Liver (tissue), 9 donors: ENCODE data around the gene TAF5L. TPM values are rescaled to one million over a fixed set of nuclear protein-coding genes. Genes with fewer than 3 reads are reported as not detected.

Experiments used
- DNase-seq: peaks from one replicate; pipeline ENCODE4 v3.0.0-alpha.2; 2017; ENCODE audit warnings: low spot score
- H3K27ac ChIP-seq, 2 donors: one replicate each; pipeline ENCODE4 v1.7.0; 2013; ENCODE audit warnings: inconsistent platforms in 2 of 2, low read length in 2 of 2, control low read depth in 1 of 2, low read depth in 1 of 2, mild to moderate bottlenecking in 1 of 2
- H3K27me3 ChIP-seq, 4 donors: one replicate each; pipeline versions ENCODE4 v1.6.1 to v1.7.0; 2013; ENCODE audit warnings: low read length in 3 of 4, inconsistent platforms in 1 of 4, mild to moderate bottlenecking in 1 of 4, moderate library complexity in 1 of 4; ENCODE audit not compliant: control insufficient read depth in 4 of 4, insufficient read depth in 4 of 4
- H3K36me3 ChIP-seq, 4 donors: one replicate each; pipeline versions ENCODE4 v1.6.1 to v1.7.0; 2013; ENCODE audit warnings: low read length in 3 of 4, mild to moderate bottlenecking in 3 of 4, low read depth in 1 of 4, moderate library complexity in 1 of 4; ENCODE audit not compliant: control insufficient read depth in 4 of 4, insufficient read depth in 3 of 4
- H3K4me1 ChIP-seq, 4 donors: one replicate each; pipeline versions ENCODE4 v1.6.1 to v1.7.0; 2013; ENCODE audit warnings: low read length in 3 of 4, mild to moderate bottlenecking in 3 of 4, moderate library complexity in 1 of 4; ENCODE audit not compliant: control insufficient read depth in 4 of 4, insufficient read depth in 4 of 4
- H3K4me3 ChIP-seq, 3 donors: one replicate each; pipeline versions ENCODE4 v1.6.1 to v1.7.0; 2013; ENCODE audit warnings: low read length in 3 of 3, control low read depth in 1 of 3, low read depth in 1 of 3, mild to moderate bottlenecking in 1 of 3
- H3K9ac ChIP-seq, 2 donors: one replicate each; pipeline ENCODE4 v1.7.0; 2013; ENCODE audit warnings: low read length in 2 of 2, mild to moderate bottlenecking in 2 of 2, moderate library complexity in 2 of 2, control low read depth in 1 of 2, low read depth in 1 of 2
- H3K9me3 ChIP-seq, 4 donors: one replicate each; pipeline versions ENCODE4 v1.6.1 to v1.7.0; 2013; ENCODE audit warnings: low read length in 3 of 4; ENCODE audit not compliant: control insufficient read depth in 4 of 4
- EGR1 ChIP-seq, 2 donors: IDR thresholded peaks; 2 replicates each; pipeline ENCODE4 v1.6.1; 2016 to 2018; ENCODE audit warnings: antibody characterized with exemption in 2 of 2, low read depth in 2 of 2
- FOXA1 ChIP-seq: IDR thresholded peaks from 2 replicates; pipeline ENCODE4 v1.6.1; 2016; ENCODE audit warnings: antibody characterized with exemption
- FOXA2 ChIP-seq: IDR thresholded peaks from 2 replicates; pipeline ENCODE4 v1.6.1; 2016; ENCODE audit warnings: antibody characterized with exemption
- GABPA ChIP-seq, 2 donors: IDR thresholded peaks in 1 of 2; conservative IDR thresholded peaks in 1 of 2; 2 replicates each; pipeline ENCODE4 v1.6.1; 2016; ENCODE audit warnings: antibody characterized with exemption in 2 of 2, mild to moderate bottlenecking in 1 of 2, moderate library complexity in 1 of 2
- HNF4A ChIP-seq, 2 donors: conservative IDR thresholded peaks; 2 replicates each; pipeline ENCODE4 v1.6.1; 2016; ENCODE audit warnings: antibody characterized with exemption in 2 of 2, mild to moderate bottlenecking in 2 of 2
- HNF4G ChIP-seq: IDR thresholded peaks from 2 replicates; pipeline ENCODE4 v1.6.1; 2016; ENCODE audit warnings: antibody characterized with exemption
- JUND ChIP-seq, 2 donors: IDR thresholded peaks; 2 replicates each; pipeline ENCODE4 v1.6.1; 2016; ENCODE audit warnings: antibody characterized with exemption in 2 of 2
- NR2F2 ChIP-seq: IDR thresholded peaks from 2 replicates; pipeline ENCODE4 v1.6.1; 2016; ENCODE audit warnings: antibody characterized with exemption
- RAD21 ChIP-seq, 2 donors: IDR thresholded peaks; 2 replicates each; pipeline ENCODE4 v1.6.1; 2016; ENCODE audit warnings: antibody characterized with exemption in 2 of 2, mild to moderate bottlenecking in 2 of 2
- RXRA ChIP-seq, 2 donors: IDR thresholded peaks; 2 replicates each; pipeline ENCODE4 v1.6.1; 2017 to 2018; ENCODE audit warnings: antibody characterized with exemption in 2 of 2, mild to moderate bottlenecking in 1 of 2
- SP1 ChIP-seq: IDR thresholded peaks from 2 replicates; pipeline ENCODE4 v1.6.1; 2018; ENCODE audit warnings: antibody characterized with exemption, mild to moderate bottlenecking
- TAF1 ChIP-seq: conservative IDR thresholded peaks from 2 replicates; pipeline ENCODE4 v1.6.1; 2016; ENCODE audit warnings: antibody characterized with exemption, mild to moderate bottlenecking
- YY1 ChIP-seq: IDR thresholded peaks from 2 replicates; pipeline ENCODE4 v1.6.1; 2016; ENCODE audit warnings: antibody characterized with exemption, mild to moderate bottlenecking
- ZBTB33 ChIP-seq: IDR thresholded peaks from 2 replicates; pipeline ENCODE4 v1.6.1; 2016; ENCODE audit warnings: antibody characterized with exemption
- WGBS: extraction: QIAGEN DNeasy Blood & Tissue Kit; methylation state at CpG from one replicate; pipeline ENCODE4 v1.1.7; 2013; 5-methylcytosine and 5-hydroxymethylcytosine counted together
- polyA plus RNA-seq, 2 donors: library from polyadenylated mRNA; stranded (reverse) in 1 of 2; unstranded in 1 of 2; fragments of 200-250 nt in 1 of 2; fragments of >200 nt in 1 of 2; fragmentation: Nextera tagmentation in 1 of 2; extraction: Ambion mirVana in 1 of 2; gene quantifications; one replicate each; pipeline versions ENCODE4 v1.2.1 to v1.2.3, GENCODE V29; 2013 to 2015
- total RNA-seq, 2 donors: library from RNA; depleted of rRNA; stranded (reverse); fragments of >200 nt; gene quantifications; one replicate each; pipeline ENCODE4 v1.2.3, GENCODE V29; 2014
- TF ChIP-seq, protein P1 (sequence below): IDR thresholded peaks from 2 replicates; pipeline ENCODE4 v1.6.1; 2016; ENCODE audit warnings: antibody characterized with exemption
- TF ChIP-seq, protein P2 (sequence below): IDR thresholded peaks from 2 replicates; pipeline ENCODE4 v1.6.1; 2016; ENCODE audit warnings: antibody characterized with exemption
- TF ChIP-seq, protein P3 (sequence below): fragments of 150-350 bp; IDR thresholded peaks from 2 replicates; pipeline ENCODE4 v1.5.1; 2017; ENCODE audit warnings: improper control_type of control experiment, low read depth, low read length; ENCODE audit not compliant: missing input control
- TF ChIP-seq, protein P4 (sequence below): IDR thresholded peaks from 2 replicates; pipeline ENCODE4 v1.6.1; 2016; ENCODE audit warnings: antibody characterized with exemption, mild to moderate bottlenecking
- donor health status: healthy.
- donor health status: healthy.
- donor health status: healthy.
- donor health status: healthy.
- donor health status: healthy.

The TAF5L gene
- total and polyA plus RNA-seq, 4 donors: 1.8 to 16.2 (median 10.4) TPM

DNA sequence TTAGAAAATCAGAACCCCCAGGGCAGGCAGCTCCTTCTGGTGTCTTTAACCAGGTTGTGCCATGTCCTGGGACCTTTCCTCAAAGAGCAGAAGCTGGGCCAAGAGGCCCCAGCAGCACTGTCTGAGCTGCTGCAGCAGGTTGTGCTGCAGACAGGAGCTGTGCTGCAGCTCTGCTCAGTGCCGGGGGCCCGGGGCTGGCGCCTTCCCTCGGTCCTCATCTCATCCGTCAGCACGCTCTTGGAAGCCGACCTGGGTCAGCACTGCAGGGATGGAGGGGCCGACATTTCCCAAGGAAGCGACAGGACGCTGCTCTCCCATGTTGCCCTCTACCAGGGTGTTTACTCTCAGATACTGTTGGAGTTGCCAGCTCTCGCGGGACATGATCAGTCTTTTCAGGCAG is 11.8 kb upstream of the TAF5L start:
- 96% methylated on average over 12 of the region's 12 CpGs for WGBS
- no peak overlapping the region for H3K27ac ChIP-seq
- no peak for DNase-seq
- no peak overlapping the region for H3K4me3 ChIP-seq
- H3K9me3 ChIP-seq: no peaks in the 10 kb centered on the region
- TF ChIP-seq EGR1 (IDR thresholded peaks at IDR 0.05; ENCODE audit: low read depth in 2 of 2) (no peak), JUND (IDR thresholded peaks at IDR 0.05) (no peak)
- no peaks in the 10 kb centered on the region for H3K27me3 ChIP-seq
- peaks cover 8 to 35% (median 23%) of the 10 kb centered on the region in 4 donors for H3K36me3 ChIP-seq
- no peaks in the 10 kb centered on the region for H3K4me1 ChIP-seq
- no peak overlapping the region for H3K9ac ChIP-seq

GRCh38 chr1:229636042-229636441 is 10.1 kb upstream of the TAF5L start:
- Histone ChIP-seq H3K36me3 (peaks cover 6 to 35% (median 23%) of the 10 kb centered on the region in 4 donors), H3K9me3 (no peaks in the 10 kb centered on the region), H3K4me3 (no peak overlapping the region), H3K27me3 (no peaks in the 10 kb centered on the region), H3K4me1 (no peaks in the 10 kb centered on the region), H3K9ac (no peak overlapping the region), H3K27ac (no peak overlapping the region)
- WGBS: 96% methylated on average over 9 of the region's 9 CpGs
- no peak for TF ChIP-seq YY1
- no peak for TF ChIP-seq TAF1
- TF ChIP-seq RXRA (IDR thresholded peaks at IDR 0.05): no peak
- TF ChIP-seq, protein P1, sequence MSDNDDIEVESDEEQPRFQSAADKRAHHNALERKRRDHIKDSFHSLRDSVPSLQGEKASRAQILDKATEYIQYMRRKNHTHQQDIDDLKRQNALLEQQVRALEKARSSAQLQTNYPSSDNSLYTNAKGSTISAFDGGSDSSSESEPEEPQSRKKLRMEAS: no peak
- TF ChIP-seq FOXA1: no peak
- no peak for TF ChIP-seq JUND (IDR thresholded peaks at IDR 0.05)
- TF ChIP-seq RAD21 (IDR thresholded peaks at IDR 0.05): no peak
- TF ChIP-seq HNF4A (conservative IDR thresholded peaks at IDR 0.05): no peak
- TF ChIP-seq HNF4G: no peak
- no peak for TF ChIP-seq NR2F2
- no peak for TF ChIP-seq GABPA (IDR thresholded peaks at IDR 0.05 in 1 of 2, conservative IDR thresholded peaks at IDR 0.05 in 1 of 2)
- no peak for TF ChIP-seq EGR1 (IDR thresholded peaks at IDR 0.05; ENCODE audit: low read depth in 2 of 2)
- TF ChIP-seq, protein P2, sequence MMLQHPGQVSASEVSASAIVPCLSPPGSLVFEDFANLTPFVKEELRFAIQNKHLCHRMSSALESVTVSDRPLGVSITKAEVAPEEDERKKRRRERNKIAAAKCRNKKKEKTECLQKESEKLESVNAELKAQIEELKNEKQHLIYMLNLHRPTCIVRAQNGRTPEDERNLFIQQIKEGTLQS: no peak
- no peak for TF ChIP-seq ZBTB33
- TF ChIP-seq, protein P3, sequence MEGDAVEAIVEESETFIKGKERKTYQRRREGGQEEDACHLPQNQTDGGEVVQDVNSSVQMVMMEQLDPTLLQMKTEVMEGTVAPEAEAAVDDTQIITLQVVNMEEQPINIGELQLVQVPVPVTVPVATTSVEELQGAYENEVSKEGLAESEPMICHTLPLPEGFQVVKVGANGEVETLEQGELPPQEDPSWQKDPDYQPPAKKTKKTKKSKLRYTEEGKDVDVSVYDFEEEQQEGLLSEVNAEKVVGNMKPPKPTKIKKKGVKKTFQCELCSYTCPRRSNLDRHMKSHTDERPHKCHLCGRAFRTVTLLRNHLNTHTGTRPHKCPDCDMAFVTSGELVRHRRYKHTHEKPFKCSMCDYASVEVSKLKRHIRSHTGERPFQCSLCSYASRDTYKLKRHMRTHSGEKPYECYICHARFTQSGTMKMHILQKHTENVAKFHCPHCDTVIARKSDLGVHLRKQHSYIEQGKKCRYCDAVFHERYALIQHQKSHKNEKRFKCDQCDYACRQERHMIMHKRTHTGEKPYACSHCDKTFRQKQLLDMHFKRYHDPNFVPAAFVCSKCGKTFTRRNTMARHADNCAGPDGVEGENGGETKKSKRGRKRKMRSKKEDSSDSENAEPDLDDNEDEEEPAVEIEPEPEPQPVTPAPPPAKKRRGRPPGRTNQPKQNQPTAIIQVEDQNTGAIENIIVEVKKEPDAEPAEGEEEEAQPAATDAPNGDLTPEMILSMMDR: no peak
- TF ChIP-seq SP1: no peak
- no peak for TF ChIP-seq FOXA2
- TF ChIP-seq, protein P4, sequence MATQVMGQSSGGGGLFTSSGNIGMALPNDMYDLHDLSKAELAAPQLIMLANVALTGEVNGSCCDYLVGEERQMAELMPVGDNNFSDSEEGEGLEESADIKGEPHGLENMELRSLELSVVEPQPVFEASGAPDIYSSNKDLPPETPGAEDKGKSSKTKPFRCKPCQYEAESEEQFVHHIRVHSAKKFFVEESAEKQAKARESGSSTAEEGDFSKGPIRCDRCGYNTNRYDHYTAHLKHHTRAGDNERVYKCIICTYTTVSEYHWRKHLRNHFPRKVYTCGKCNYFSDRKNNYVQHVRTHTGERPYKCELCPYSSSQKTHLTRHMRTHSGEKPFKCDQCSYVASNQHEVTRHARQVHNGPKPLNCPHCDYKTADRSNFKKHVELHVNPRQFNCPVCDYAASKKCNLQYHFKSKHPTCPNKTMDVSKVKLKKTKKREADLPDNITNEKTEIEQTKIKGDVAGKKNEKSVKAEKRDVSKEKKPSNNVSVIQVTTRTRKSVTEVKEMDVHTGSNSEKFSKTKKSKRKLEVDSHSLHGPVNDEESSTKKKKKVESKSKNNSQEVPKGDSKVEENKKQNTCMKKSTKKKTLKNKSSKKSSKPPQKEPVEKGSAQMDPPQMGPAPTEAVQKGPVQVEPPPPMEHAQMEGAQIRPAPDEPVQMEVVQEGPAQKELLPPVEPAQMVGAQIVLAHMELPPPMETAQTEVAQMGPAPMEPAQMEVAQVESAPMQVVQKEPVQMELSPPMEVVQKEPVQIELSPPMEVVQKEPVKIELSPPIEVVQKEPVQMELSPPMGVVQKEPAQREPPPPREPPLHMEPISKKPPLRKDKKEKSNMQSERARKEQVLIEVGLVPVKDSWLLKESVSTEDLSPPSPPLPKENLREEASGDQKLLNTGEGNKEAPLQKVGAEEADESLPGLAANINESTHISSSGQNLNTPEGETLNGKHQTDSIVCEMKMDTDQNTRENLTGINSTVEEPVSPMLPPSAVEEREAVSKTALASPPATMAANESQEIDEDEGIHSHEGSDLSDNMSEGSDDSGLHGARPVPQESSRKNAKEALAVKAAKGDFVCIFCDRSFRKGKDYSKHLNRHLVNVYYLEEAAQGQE: no peak
- DNase-seq: no peak
